KMS-11 (cell line): ENCODE results near the gene PLD1.

Experiments
- H2AFZ ChIP-seq: fragments of 200-600 bp; sonication (generic); 2 replicates; pipeline ENCODE4 v1.6.1; 2016; ENCODE audit warnings: antibody characterized with exemption, mixed run types, low read depth
- H3K27ac ChIP-seq: fragments of 200-600 bp; sonication (generic); 2 replicates; pipeline ENCODE4 v1.6.1; 2016; ENCODE audit warnings: mild to moderate bottlenecking, mixed run types
- H3K27me3 ChIP-seq: fragments of 200-600 bp; sonication (generic); 2 replicates; pipeline ENCODE4 v1.6.1; 2017; ENCODE audit warnings: mild to moderate bottlenecking, low read depth, mixed run types, moderate library complexity; ENCODE audit not compliant: insufficient read depth
- H3K36me3 ChIP-seq: fragments of 200-600 bp; sonication (generic); 2 replicates; pipeline ENCODE4 v1.6.1; 2017; ENCODE audit warnings: mild to moderate bottlenecking, mixed run types; ENCODE audit not compliant: insufficient read depth
- H3K4me1 ChIP-seq: fragments of 200-600 bp; sonication (generic); 2 replicates; pipeline ENCODE4 v1.6.1; 2016; ENCODE audit warnings: mild to moderate bottlenecking, low read depth, mixed run types; ENCODE audit not compliant: poor library complexity, severe bottlenecking
- H3K4me2 ChIP-seq: fragments of 200-600 bp; sonication (generic); 2 replicates; pipeline ENCODE4 v1.7.0; 2016; ENCODE audit warnings: mild to moderate bottlenecking, mixed run types
- H3K4me3 ChIP-seq: fragments of 200-600 bp; sonication (generic); IDR thresholded peaks from 2 replicates; pipeline ENCODE4 v1.6.1; 2017; ENCODE audit warnings: low read depth, low read length, mixed read lengths; ENCODE audit not compliant: insufficient read depth
- H3K79me2 ChIP-seq: fragments of 200-600 bp; sonication (generic); 2 replicates; pipeline ENCODE4 v1.6.1; 2016; ENCODE audit warnings: low read depth, mixed run types; ENCODE audit not compliant: insufficient read depth
- H3K9ac ChIP-seq: fragments of 200-600 bp; sonication (generic); 2 replicates; pipeline ENCODE4 v1.6.1; 2016; ENCODE audit warnings: mild to moderate bottlenecking, mixed run types
- H4K20me1 ChIP-seq: fragments of 200-600 bp; sonication (generic); 2 replicates; pipeline ENCODE4 v1.6.1; 2016; ENCODE audit warnings: mild to moderate bottlenecking, mixed run types; ENCODE audit not compliant: insufficient read depth
- TF ChIP-seq, protein P1 (sequence below): fragments of 200-600 bp; sonication (generic); conservative IDR thresholded peaks from 2 replicates; pipeline ENCODE4 v1.6.1; 2017; ENCODE audit warnings: low read depth, mild to moderate bottlenecking, antibody characterized with exemption, low read length, moderate library complexity, mixed read lengths

The PLD1 gene

DNA sequence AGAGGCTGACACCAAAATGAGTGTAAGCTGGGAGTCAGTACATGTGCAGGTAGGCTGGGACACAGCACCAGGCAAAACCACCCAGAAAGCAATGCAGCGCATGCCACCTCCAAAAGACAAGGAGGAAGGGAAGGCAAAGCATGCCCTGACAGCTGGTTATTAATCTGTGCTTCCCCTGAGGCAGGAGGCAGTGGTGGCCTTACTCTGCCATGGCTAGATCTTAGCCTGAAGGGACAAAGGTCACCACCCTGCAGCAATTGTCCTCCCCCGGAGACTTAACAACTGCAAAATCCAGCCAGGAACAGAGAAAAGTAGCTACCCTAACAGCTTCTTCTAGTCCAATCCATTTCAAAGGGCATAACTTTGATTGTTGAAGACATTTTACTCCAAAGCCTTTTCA lies 73.7 kb downstream of the PLD1 start:
- no peak overlapping the region for H3K4me2 ChIP-seq
- no peak overlapping the region for H3K9ac ChIP-seq
- no peaks in the 10 kb centered on the region for H3K27me3 ChIP-seq
- TF ChIP-seq, protein P1, sequence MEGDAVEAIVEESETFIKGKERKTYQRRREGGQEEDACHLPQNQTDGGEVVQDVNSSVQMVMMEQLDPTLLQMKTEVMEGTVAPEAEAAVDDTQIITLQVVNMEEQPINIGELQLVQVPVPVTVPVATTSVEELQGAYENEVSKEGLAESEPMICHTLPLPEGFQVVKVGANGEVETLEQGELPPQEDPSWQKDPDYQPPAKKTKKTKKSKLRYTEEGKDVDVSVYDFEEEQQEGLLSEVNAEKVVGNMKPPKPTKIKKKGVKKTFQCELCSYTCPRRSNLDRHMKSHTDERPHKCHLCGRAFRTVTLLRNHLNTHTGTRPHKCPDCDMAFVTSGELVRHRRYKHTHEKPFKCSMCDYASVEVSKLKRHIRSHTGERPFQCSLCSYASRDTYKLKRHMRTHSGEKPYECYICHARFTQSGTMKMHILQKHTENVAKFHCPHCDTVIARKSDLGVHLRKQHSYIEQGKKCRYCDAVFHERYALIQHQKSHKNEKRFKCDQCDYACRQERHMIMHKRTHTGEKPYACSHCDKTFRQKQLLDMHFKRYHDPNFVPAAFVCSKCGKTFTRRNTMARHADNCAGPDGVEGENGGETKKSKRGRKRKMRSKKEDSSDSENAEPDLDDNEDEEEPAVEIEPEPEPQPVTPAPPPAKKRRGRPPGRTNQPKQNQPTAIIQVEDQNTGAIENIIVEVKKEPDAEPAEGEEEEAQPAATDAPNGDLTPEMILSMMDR: no peak
- no peaks in the 10 kb centered on the region for H3K79me2 ChIP-seq
- no peak overlapping the region for H2AFZ ChIP-seq
- H3K4me1 ChIP-seq: no peaks in the 10 kb centered on the region
- H3K36me3 ChIP-seq: no peaks in the 10 kb centered on the region
- no peak overlapping the region for H3K4me3 ChIP-seq
- H4K20me1 ChIP-seq: no peaks in the 10 kb centered on the region
- no peak overlapping the region for H3K27ac ChIP-seq

DNA sequence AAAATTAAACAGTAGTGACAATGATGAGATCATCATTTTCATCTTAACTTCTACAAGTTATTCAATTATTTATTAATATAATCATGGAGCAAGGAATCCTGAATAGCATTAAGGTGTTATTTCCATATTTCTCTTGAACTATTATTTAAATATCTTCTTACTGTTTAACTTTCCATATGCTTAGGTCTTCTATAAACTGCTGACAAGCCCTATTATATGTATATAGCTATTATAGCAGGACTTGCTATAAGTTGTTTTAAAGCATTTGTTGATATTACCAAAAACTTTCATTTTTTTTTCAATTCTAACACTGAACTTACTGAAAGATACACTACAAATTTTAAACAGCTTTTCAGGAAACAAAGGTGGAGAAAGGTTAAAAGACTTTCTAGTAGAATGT lies 76.7 kb downstream of the PLD1 start:
- Histone ChIP-seq H3K9ac (no peak overlapping the region), H2AFZ (no peak overlapping the region), H3K79me2 (no peaks in the 10 kb centered on the region), H3K27ac (no peak overlapping the region), H4K20me1 (no peaks in the 10 kb centered on the region), H3K4me1 (no peaks in the 10 kb centered on the region), H3K27me3 (no peaks in the 10 kb centered on the region), H3K36me3 (no peaks in the 10 kb centered on the region), H3K4me2 (no peak overlapping the region), H3K4me3 (no peak overlapping the region)
- TF ChIP-seq, protein P1: no peak

DNA sequence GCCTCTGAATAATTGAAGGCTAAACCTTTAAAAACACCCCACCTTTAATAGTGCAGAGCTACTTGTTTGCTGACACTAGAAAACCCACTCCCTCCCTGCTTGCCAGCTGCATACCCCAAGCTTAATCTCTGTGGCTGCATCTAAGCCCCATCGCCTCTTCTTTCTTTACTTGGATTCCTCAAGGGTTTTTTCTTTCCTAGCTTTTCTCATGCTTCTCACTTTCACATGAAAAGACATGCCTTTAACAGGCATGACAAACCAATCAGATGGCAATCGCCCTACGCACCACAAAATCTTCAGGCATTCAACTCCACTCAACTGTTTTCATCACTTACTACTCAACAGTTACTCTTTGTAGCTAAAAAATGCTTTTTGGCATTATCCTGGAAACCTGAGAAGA lies 77.5 kb downstream of the PLD1 start:
- Histone ChIP-seq H3K4me2 (no peak overlapping the region), H4K20me1 (no peaks in the 10 kb centered on the region), H3K4me3 (no peak overlapping the region), H3K27ac (no peak overlapping the region), H3K27me3 (no peaks in the 10 kb centered on the region), H2AFZ (no peak overlapping the region), H3K9ac (no peak overlapping the region), H3K4me1 (no peaks in the 10 kb centered on the region), H3K36me3 (no peaks in the 10 kb centered on the region), H3K79me2 (no peaks in the 10 kb centered on the region)
- TF ChIP-seq, protein P1: no peak

DNA sequence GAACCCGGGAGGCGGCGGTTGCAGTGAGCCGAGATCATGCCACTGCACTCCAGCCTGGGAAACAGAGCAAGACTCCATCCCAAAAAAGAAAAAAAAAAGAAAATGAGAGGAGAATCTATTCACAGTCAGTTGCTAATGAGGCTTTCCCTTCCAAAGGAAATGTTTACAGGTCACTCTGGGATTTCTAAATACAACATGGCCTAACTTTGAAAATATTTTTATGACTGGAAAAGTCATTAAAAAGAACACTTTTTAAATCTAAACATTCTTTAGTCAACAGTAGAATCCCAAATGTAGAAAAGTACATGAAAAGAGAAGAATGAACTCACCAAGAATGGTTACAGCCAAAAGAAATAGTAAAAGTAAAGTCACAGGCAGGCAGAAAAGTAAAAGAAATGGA lies 78.6 kb downstream of the PLD1 start:
- H2AFZ ChIP-seq: no peak overlapping the region
- H3K4me3 ChIP-seq: no peak overlapping the region
- H3K36me3 ChIP-seq: no peaks in the 10 kb centered on the region
- no peaks in the 10 kb centered on the region for H3K4me1 ChIP-seq
- H3K27me3 ChIP-seq: no peaks in the 10 kb centered on the region
- H3K27ac ChIP-seq: no peak overlapping the region
- H4K20me1 ChIP-seq: no peaks in the 10 kb centered on the region
- H3K4me2 ChIP-seq: no peak overlapping the region
- TF ChIP-seq, protein P1: no peak
- no peak overlapping the region for H3K9ac ChIP-seq
- no peaks in the 10 kb centered on the region for H3K79me2 ChIP-seq
